Measurements from ENCODE around the gene ZNF766. TPM values are rescaled to one million over a fixed set of nuclear protein-coding genes. Genes with fewer than 3 reads are reported as not detected.
"Not testable (repeated sequence)": the region's sequence is repeated elsewhere in the genome, so short reads cannot be mapped to it uniquely, and the experiment has no call there.

The ZNF766 gene
- total and polyA plus RNA-seq, 2 donors from 2014 or later, result 8.4 to 22.8 TPM

DNA sequence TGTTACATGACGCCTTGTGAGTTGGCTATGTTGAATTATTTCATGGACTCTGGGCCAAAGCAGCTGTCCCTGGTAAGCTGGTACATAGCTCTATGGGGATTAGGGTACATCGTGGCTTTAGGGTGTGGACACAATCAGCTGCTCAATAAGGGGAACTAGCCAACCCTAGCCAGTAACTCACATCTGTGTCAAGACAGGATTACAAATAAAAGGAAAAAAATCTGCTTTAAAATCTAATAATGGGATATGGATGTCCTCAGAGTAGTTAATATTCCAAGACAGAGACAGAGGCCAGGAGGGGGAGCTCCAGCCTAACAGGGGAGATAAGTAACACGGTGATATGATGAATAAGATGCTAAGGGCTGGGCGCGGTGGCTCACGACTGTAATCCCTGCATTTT, 21.1 kb upstream of the ZNF766 start:
- Histone ChIP-seq H3K27me3 (ENCODE audit: control insufficient read depth, insufficient read depth, low read length) (no peaks in the 10 kb centered on the region), H3K9me3 (ENCODE audit: control insufficient read depth in 2 of 3, insufficient read depth in 1 of 3, low read length in 3 of 3) (no peaks in the 10 kb centered on the region), H3K4me1 (ENCODE audit: control insufficient read depth in 2 of 3, insufficient read depth in 2 of 3, low read depth in 1 of 3, low read length in 3 of 3) (no peaks in the 10 kb centered on the region), H3K9ac (ENCODE audit: low read length in 3 of 3) (no peak overlapping the region), H3K36me3 (ENCODE audit: control insufficient read depth in 2 of 3, insufficient read depth in 3 of 3, low read length in 3 of 3) (no peaks in the 10 kb centered on the region), H3K27ac (ENCODE audit: low read depth in 2 of 2, low read length in 2 of 2) (no peak overlapping the region), H3K4me3 (ENCODE audit: low read length in 3 of 3) (no peak overlapping the region)
- intact Hi-C loops (cut with DNase I), result no loop called here
- TF ChIP-seq, protein P1, sequence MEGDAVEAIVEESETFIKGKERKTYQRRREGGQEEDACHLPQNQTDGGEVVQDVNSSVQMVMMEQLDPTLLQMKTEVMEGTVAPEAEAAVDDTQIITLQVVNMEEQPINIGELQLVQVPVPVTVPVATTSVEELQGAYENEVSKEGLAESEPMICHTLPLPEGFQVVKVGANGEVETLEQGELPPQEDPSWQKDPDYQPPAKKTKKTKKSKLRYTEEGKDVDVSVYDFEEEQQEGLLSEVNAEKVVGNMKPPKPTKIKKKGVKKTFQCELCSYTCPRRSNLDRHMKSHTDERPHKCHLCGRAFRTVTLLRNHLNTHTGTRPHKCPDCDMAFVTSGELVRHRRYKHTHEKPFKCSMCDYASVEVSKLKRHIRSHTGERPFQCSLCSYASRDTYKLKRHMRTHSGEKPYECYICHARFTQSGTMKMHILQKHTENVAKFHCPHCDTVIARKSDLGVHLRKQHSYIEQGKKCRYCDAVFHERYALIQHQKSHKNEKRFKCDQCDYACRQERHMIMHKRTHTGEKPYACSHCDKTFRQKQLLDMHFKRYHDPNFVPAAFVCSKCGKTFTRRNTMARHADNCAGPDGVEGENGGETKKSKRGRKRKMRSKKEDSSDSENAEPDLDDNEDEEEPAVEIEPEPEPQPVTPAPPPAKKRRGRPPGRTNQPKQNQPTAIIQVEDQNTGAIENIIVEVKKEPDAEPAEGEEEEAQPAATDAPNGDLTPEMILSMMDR (IDR thresholded peaks at IDR 0.05; ENCODE audit: borderline replicate concordance, extremely low read depth, insufficient read depth), result peak; percentile 55
- DNase-seq (peak in 3 of 5 donors; percentile 32 to 54 (median 37)), FAIRE-seq (no peak)

DNA sequence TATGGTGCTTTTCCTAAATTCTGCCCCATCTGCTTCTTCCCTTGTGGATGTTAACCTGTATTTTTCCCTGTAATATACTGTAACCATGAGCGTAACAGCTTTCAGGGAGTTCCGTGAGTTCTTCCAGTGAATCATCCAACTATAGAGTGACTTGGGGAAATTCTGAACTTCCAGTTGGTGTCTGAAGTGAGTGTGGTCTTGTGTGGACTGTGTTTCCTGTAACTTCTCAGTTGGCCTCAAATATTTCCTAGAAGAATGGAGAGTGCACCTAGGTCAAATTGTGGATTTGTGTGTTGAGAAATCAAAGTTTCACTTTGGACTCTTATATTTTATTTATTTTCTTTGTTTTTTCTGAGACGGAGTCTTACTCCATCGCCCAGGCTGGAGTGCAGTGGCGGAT, 11.0 kb upstream of the ZNF766 start:
- H3K4me1 ChIP-seq (ENCODE audit: control insufficient read depth in 2 of 3, insufficient read depth in 2 of 3, low read depth in 1 of 3, low read length in 3 of 3), result no peaks in the 10 kb centered on the region
- no peak for FAIRE-seq
- no peaks in the 10 kb centered on the region for H3K36me3 ChIP-seq (ENCODE audit: control insufficient read depth in 2 of 3, insufficient read depth in 3 of 3, low read length in 3 of 3)
- H3K27ac ChIP-seq (ENCODE audit: low read depth in 2 of 2, low read length in 2 of 2), result no peak overlapping the region
- no peak overlapping the region for H3K4me3 ChIP-seq (ENCODE audit: low read length in 3 of 3)
- no peak for DNase-seq
- no peaks in the 10 kb centered on the region for H3K9me3 ChIP-seq (ENCODE audit: control insufficient read depth in 2 of 3, insufficient read depth in 1 of 3, low read length in 3 of 3)
- no peaks in the 10 kb centered on the region for H3K27me3 ChIP-seq (ENCODE audit: control insufficient read depth, insufficient read depth, low read length)
- TF ChIP-seq, protein P1 (IDR thresholded peaks at IDR 0.05; ENCODE audit: borderline replicate concordance, extremely low read depth, insufficient read depth), result no peak
- no peak overlapping the region for H3K9ac ChIP-seq (ENCODE audit: low read length in 3 of 3)
- intact Hi-C loops (cut with DNase I), result no loop called here

DNA sequence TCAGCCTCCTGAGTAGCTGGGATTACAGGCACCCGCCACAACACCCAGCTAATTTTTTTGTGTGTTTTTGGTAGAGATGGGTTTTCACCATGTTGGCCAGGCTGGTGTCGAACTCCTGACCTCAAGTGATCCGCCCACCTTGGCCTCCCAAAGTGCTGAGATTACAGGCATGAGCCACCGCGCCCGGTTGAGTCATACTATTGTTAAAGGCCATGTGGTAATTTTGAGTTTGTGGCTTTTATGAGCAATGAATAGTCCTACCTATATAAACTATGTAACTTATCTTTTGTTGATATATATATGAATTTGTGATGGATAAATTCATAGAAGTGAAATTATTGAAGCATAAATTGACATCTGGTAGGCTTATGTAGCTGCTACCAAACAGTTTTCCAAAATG, 3.8 kb upstream of the ZNF766 start:
- FAIRE-seq; H3K27me3 ChIP-seq (ENCODE audit: control insufficient read depth, insufficient read depth, low read length); H3K36me3 ChIP-seq (ENCODE audit: control insufficient read depth in 2 of 3, insufficient read depth in 3 of 3, low read length in 3 of 3); H3K9me3 ChIP-seq (ENCODE audit: control insufficient read depth in 2 of 3, insufficient read depth in 1 of 3, low read length in 3 of 3); H3K9ac ChIP-seq (ENCODE audit: low read length in 3 of 3); H3K4me1 ChIP-seq (ENCODE audit: control insufficient read depth in 2 of 3, insufficient read depth in 2 of 3, low read depth in 1 of 3, low read length in 3 of 3); intact Hi-C loops (cut with DNase I); H3K4me3 ChIP-seq (ENCODE audit: low read length in 3 of 3); DNase-seq; H3K27ac ChIP-seq (ENCODE audit: low read depth in 2 of 2, low read length in 2 of 2): not testable (repeated sequence)

DNA sequence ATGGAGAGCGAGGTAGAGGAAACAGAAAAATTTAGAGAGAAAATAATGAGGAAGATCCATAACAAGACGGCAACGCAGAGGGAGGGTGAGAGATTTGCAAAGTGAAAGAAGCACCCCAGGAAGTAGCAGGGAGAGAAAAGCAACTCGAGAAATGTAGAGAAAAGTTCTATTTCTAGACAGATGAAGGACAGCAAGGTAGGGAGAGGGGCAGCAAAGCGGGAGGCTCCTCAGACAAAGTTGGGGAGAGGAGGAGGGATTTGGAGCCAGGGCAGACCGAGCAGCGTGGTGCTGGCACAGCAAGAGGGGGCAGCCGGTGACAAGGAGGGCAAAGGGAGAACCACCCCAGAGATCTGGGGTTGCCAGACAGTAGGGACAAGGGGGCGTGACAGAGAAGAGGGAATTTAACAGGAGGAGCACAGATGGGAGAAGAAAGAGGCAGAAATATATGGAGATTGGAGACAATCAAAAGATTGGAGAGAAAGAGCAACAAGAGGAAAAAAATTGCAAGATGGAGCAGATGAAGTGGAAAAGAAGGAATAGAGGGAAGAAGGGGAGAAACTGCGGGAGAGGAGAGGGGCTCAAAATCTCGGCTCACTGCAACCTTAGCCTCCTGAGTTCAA, 989 bp downstream of the ZNF766 start:
- Histone ChIP-seq H3K9ac (ENCODE audit: low read length in 3 of 3) (peak overlapping the region; percentile 86 to 98 (median 87)), H3K9me3 (ENCODE audit: control insufficient read depth in 2 of 3, insufficient read depth in 1 of 3, low read length in 3 of 3) (no peaks in the 10 kb centered on the region), H3K27me3 (ENCODE audit: control insufficient read depth, insufficient read depth, low read length) (no peaks in the 10 kb centered on the region), H3K4me1 (ENCODE audit: control insufficient read depth in 2 of 3, insufficient read depth in 2 of 3, low read depth in 1 of 3, low read length in 3 of 3) (peaks cover 0 to 10% (median 4%) of the 10 kb centered on the region in 3 donors), H3K36me3 (ENCODE audit: control insufficient read depth in 2 of 3, insufficient read depth in 3 of 3, low read length in 3 of 3) (peaks cover 0 to 2% (median 0%) of the 10 kb centered on the region in 3 donors), H3K27ac (ENCODE audit: low read depth in 2 of 2, low read length in 2 of 2) (peak overlapping the region; percentile 90 to 98), H3K4me3 (ENCODE audit: low read length in 3 of 3) (peak overlapping the region; percentile 93 to 100 (median 97))
- TF ChIP-seq, protein P1 (IDR thresholded peaks at IDR 0.05; ENCODE audit: borderline replicate concordance, extremely low read depth, insufficient read depth), result no peak
- intact Hi-C loops (cut with DNase I), result no loop called here
- FAIRE-seq (no peak), DNase-seq (peak in 3 of 5 donors; percentile 18 to 46 (median 29))

Data from kidney (tissue), 14 donors.